ENCODE results near the gene ITPR3.

- TF ChIP-seq CTCF (IDR thresholded peaks at IDR 0.05) (no peak), POLR2A (IDR thresholded peaks at IDR 0.05) (no peak)
Observed at GRCh38 chr6:33712914-33713313, 91.8 kb downstream of the ITPR3 start.

Measured in Peyer's patch (tissue), 4 donors.